GM18526 (cell line): Measurements from ENCODE around the gene EBLN1.

Source experiments
- POLR2A ChIP-seq: IDR thresholded peaks from 3 replicates; pipeline ENCODE4 v1.6.1; 2011; ENCODE audit not compliant: insufficient read length; ENCODE audit errors: extremely low read depth

Gene EBLN1

GRCh38 chr10:22217842-22218241 lies at the start of gene EBLN1:
Gene EBLN1, minus strand, starts transcription at chr10:22218015. Its CDS starts 8,032 bp downstream, at chr10:22209983.
- TF ChIP-seq POLR2A: no peak

DNA sequence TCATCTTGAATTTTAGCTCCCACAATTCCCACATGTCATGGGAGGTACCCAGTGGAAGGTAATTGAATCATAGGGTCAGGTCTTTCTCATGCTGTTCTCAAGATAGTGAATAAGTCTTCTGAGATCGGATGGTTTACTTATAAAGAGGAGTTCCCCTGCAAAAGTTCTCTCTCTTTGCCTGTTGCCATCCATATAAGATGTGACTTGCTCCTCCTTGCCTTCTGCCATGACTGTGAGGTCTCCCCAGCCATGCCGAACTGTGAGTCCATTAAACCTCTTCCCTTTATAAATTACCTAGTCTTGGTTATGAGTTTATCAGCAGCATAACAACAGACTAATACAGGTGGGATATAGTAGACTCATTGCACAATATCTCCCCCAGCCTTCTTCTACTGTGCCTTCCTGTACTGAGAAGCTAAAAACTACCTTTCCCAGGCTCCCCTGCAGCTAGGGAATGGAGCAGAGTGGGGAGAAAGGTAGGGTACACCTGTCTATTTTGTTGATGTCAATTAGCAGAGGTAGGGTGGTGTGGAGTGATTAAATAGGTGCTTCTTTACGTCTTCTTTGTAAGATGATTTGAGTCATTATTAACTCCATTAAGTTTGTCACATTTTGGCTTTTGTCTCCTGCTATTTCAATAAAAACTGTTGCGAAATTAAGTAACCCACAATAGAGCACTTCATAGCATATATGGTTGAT lies 48.2 kb upstream of the EBLN1 start:
- TF ChIP-seq POLR2A: no peak

DNA sequence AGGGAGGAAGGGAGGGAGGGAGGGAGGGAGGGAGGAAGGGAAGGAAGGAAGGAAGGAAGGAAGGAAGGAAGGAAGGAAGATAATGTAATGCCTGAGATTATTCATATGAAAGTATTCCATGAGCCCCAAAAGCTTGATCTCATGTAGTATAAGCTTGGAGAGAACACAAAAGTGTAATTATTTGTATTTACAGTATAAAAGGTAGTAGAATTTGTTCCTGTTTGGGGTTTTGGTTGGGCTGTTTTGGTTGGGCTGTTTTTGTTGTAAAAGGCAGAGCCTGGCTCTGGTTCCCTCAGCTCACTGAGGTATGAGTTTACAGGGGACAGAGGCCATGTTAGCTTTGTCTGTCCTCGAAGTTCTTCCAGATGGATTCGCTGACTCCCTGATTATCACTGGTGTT lies 45.3 kb upstream of the EBLN1 start:
- no peak for TF ChIP-seq POLR2A

DNA sequence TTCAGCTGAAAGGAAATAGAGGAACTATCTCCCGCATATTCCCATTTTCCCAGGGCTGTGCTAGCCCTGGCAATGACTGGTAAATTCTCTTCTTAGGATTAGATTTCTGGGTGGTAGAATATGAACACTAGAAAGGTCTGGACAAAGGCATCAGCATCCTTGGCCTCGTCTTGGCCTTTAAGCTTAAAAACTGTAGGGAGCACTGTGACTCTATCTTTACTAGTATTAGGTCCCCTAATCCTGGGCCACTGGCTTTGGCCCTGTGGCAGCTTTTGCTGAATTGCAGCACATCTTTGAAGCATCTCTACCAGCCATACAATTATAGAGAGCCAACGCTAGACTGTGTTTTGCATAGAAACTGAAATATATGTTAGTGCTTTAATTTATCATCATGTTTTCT lies 41.5 kb upstream of the EBLN1 start:
- no peak for TF ChIP-seq POLR2A

DNA sequence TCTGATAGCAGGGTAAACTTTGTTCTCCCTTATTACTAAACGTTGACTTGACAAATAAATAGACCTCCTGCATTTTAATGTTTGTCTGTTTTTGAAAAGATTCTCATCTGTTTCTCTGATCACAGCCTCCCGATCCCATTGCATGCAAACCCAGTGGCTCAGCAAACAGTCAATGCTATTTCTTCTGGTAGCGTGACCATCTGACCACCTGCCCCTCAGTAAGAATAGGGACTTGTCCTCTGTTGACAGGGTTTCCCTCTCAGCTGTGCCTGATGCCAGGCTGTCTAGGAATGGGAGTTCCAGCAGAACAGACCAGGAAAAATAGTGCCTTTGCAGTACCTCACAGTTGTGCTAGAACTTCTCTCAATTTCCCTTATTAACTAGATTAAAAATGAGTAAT lies 40.7 kb upstream of the EBLN1 start:
- no peak for TF ChIP-seq POLR2A

DNA sequence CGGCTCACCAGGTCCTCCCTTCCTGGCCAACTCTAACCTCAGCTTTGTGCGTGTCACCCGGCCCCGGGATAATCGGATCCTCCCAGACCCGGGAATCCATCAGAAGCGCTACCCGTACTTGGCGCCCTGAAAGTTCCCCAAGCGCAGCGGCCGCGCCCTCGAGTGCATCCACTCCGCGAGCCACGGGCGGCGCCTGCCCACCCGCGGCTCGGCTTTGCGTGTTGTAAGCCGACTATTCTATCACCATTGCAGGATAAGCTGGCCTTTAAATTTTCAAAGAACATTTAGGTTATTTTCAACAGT lies 35.7 kb upstream of the EBLN1 start:
- no peak for TF ChIP-seq POLR2A

GRCh38 chr10:22252801-22253579 lies 35.2 kb upstream of the EBLN1 start:
- TF ChIP-seq POLR2A: peak; percentile 1

DNA sequence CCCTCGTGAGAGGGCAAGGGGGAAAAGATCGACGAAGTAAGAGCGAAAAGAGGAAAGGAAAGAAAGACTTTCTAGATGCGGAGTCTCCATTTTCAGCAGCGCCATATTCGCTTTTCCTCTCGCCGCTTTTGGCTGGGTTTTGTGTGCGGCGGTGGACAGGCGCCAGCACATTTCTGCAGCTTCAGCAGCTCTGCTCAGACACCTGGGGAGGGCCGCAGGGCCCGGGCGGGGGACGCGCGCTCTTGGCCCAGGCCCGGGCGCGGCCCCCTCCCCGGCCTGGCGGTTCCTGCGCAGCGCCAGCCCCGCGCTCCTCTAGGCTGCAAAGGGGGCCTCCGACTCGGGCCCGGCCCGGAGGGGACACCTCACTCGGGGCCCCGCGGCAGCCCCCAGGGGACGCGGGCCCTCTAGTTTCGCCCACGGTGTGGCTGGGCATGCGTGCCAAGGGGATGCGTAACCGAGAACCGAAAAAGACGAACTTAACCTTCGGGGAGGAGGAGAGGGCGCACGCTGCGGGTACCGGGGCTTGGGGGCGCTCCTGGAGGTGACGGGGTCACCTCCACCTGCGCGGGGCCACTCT lies 34.5 kb upstream of the EBLN1 start:
- TF ChIP-seq POLR2A: peak; percentile 12

DNA sequence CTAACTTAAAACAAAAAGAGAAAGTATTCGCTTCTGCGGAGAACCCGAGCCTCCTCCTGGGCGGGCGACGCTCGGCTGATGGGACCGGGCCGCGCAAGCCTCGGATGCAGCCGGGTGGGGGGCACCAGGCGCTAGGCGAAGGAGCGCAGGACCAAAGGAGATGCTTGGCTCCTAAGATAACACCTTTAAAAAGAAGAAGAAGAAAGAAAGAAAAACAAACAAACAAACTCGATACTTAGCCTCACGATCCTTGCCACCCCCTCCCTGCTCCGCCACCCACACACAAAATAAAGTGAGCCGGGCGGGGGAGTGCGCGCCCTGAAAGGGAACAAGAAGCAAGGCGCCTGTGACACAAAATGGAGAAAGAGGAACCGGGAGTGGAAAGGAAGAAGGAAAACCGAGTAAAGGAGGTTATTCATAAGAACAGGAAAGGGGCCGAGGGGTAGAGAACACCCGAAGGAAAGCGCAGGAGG lies 34.0 kb upstream of the EBLN1 start:
- peak; percentile 34 for TF ChIP-seq POLR2A

DNA sequence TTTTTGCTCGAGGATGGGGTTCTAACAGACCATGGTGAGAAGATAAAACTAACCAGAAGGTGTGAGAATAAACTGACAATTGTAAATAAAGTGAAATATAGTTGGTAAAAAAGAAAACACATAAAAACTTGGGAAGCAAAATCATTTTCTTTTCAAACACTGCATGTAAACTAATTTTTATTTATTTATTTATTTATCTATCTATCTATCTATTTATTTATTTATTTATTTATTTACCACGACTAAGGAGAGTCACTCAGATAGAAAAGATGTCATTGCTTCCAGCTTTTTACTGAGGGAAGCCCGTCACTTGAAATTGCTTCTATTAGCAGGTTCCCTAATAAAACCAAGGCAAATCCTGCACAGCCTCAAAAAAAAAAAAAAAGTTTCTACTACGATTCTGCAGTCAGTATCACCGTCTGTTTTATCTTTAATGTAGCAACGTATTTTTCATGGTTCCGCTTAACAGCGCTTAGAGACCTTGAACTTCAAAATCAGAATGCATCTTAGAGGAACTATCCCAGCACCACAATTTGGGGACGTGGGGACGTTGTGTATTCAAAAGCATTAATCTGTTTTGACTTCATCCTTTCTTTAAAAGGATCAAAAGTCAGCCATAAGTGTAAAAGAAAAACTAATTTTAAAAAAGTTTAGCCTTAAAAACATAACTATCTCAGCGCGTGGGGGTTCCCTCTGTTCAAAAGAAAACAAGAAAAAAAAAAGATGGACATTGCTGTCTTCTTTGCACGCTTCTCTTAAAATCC lies 33.3 kb upstream of the EBLN1 start:
- no peak for TF ChIP-seq POLR2A

- no peak for TF ChIP-seq POLR2A
Measured at GRCh38 chr10:22247636-22248035, 29.8 kb upstream of the EBLN1 start.

- TF ChIP-seq POLR2A: no peak
Measured at GRCh38 chr10:22246680-22247391, 29.0 kb upstream of the EBLN1 start.

DNA sequence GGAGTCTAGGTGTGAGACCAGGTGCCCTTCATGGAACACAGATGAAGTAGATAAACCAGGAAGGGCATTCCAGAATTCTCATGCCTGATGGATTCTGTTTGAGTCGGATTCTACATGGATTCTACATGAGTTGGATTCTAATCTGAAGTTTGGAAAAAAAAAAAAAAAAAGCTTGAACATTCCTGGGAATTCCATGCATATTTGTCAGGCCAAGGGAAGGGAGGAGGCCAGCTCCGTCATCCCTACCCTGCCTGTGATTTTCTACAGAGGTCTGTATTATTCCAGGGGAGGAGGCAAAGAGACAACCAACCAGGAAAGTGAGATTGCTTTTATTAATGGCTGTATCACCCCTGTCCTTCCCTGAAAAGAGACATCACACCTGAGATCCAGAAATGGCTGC lies 27.8 kb upstream of the EBLN1 start:
- no peak for TF ChIP-seq POLR2A

DNA sequence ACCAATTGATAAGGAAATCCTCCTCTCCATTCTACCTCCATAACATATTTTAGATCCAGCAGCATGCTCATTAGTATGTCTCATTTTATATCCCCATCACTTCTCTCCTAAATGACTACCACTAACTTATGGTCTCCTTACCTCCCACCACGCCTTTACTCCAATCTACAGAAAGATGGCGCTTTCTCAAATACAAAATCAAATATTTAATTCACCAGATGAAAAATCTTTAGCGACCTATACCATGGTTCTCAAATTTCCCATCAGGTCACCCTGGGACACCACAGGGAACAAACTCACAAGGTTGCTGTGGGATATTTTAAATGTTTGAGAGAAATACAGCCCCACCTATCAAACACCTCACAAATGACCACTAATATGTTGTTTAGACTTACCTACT lies 27.0 kb upstream of the EBLN1 start:
- no peak for TF ChIP-seq POLR2A

- no peak for TF ChIP-seq POLR2A
Measured at GRCh38 chr10:22244001-22244400, 26.2 kb upstream of the EBLN1 start.
